H1 (cell line): Measurements from ENCODE around the gene KTN1.

Source experiments
- ASH2L ChIP-seq: fragments of 200-600, 300-600 bp; sonication (generic); IDR thresholded peaks from one replicate; pipeline ENCODE4 v1.7.1; 2017; ENCODE audit warnings: low read length
- CBX8 ChIP-seq: fragments of 300-800, 300-1000 bp; sonication (generic); IDR thresholded peaks from 2 replicates; pipeline ENCODE4 v1.7.1; 2016; ENCODE audit warnings: low read depth, low read length, borderline replicate concordance
- HDAC6 ChIP-seq: IDR thresholded peaks from one replicate; pipeline ENCODE4 v1.7.1; 2012; ENCODE audit warnings: low read depth, mild to moderate bottlenecking, inconsistent platforms, low read length, moderate library complexity
- POLR2A ChIP-seq, 2 experiments: IDR thresholded peaks; 1 replicate in 1 of 2; 2 replicates in 1 of 2; pipeline ENCODE4 v1.6.1; 2011; ENCODE audit warnings: low read depth in 2 of 2, low read length in 2 of 2, mild to moderate bottlenecking in 2 of 2; ENCODE audit errors: control extremely low read depth in 1 of 2
- TF ChIP-seq, protein P1 (sequence below), 3 experiments: IDR thresholded peaks; 1 replicate in 2 of 3; 2 replicates in 1 of 3; pipeline versions ENCODE4 v1.5.1 to v1.6.1; 2011; ENCODE audit warnings: low read length in 3 of 3, mild to moderate bottlenecking in 3 of 3, inconsistent platforms in 2 of 3, low read depth in 1 of 3, moderate library complexity in 1 of 3; ENCODE audit not compliant: insufficient read depth in 1 of 3; ENCODE audit errors: control extremely low read depth in 1 of 3

DNA sequence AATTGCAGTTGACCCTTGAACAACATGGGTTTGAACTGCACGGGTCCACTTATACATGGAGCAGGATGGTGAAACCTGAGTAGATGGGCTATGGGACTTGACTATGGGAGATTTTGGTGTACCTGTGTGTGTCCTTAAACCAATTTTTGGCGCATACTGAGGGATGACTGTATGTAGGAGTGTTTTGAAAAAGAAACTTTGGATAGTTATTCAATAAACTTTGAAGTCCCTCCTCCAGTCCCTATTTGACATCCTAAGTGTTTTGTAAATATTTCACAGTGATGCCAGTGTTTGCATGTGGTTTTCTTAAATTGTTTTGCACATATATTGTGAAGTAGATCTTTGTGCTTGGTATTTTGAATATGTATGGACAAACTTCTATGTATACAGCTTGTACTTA is 12.4 kb downstream of the KTN1 start:
- TF ChIP-seq, protein P1, sequence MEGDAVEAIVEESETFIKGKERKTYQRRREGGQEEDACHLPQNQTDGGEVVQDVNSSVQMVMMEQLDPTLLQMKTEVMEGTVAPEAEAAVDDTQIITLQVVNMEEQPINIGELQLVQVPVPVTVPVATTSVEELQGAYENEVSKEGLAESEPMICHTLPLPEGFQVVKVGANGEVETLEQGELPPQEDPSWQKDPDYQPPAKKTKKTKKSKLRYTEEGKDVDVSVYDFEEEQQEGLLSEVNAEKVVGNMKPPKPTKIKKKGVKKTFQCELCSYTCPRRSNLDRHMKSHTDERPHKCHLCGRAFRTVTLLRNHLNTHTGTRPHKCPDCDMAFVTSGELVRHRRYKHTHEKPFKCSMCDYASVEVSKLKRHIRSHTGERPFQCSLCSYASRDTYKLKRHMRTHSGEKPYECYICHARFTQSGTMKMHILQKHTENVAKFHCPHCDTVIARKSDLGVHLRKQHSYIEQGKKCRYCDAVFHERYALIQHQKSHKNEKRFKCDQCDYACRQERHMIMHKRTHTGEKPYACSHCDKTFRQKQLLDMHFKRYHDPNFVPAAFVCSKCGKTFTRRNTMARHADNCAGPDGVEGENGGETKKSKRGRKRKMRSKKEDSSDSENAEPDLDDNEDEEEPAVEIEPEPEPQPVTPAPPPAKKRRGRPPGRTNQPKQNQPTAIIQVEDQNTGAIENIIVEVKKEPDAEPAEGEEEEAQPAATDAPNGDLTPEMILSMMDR (IDR thresholded peaks at IDR 0.05; ENCODE audit: control extremely low read depth in 1 of 3, insufficient read depth in 1 of 3, low read depth in 1 of 3, low read length in 3 of 3), result no peak
- TF ChIP-seq POLR2A (IDR thresholded peaks at IDR 0.05; ENCODE audit: control extremely low read depth in 1 of 2, low read depth in 2 of 2, low read length in 2 of 2), result no peak
- TF ChIP-seq HDAC6, result no peak
- no peak for TF ChIP-seq ASH2L
- TF ChIP-seq CBX8, result no peak
